Stimulated activated naive CD4-positive, alpha-beta T cell (primary cell): ENCODE data around the gene TM4SF20.

Experiments used
- DNase-seq, 6 experiments: peaks; one replicate each; lab custom pipeline; 2025; lab: John Stamatoyannopoulos, UW

TM4SF20 gene

DNA sequence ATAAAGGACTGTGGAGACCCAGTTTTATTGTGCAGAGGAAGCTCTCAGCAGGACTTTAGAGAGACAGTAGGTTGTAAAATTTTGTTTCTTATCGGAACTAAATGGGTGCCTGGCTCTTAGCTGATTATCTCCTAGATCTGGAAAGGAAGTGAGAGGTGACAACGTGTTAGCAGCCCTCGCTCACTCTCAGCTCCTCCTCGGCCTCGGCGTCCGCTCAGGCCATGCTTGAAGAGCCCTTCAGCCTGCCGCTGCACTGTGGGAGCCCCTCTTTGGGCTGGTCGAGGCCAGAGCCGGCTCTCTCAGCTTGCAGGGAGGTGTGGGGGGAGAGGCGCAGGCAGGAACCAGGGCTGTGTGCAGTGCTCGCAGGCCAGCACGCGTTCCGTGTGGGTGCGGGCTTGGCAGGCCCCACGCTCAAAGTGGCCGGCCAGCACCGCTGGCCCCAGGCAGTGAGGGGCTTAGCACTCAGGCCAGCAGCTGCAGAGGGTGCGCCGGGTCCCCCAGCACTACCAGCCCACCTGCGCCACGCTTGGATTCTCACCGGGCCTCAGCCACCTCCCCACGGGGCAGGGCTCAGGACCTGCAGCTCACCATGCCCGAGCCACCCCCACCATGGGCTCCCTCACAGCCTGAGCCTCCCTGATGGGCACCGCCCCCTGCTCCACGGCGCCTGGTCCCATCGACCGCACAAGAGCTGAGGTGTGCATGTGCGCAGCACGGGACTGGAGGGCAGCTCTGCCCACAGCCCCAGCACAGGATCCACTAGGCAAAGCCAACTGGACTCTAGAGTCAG is 58.6 kb downstream of the TM4SF20 start:
- no peak for DNase-seq

DNA sequence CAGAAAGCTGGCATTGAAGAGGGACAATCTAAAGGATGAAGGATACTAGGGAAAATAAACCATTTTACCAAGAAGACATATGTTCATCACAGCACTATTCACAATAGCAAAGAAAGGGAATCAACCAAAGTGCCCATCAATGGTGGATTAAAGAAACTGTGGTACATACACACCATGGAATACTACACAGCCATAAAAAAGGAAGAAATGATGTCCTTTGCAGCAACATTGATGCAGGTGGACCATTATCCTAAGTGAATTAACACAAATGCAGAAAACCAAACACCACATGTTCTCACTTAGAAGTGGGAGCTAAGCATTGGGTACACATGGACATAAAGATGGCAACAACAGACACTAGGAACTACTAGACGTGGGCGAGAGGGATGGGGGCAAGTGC is 61.3 kb downstream of the TM4SF20 start:
- no peak for DNase-seq

GRCh38 chr2:227313310-227313709 is 65.8 kb downstream of the TM4SF20 start:
- no peak for DNase-seq

DNA sequence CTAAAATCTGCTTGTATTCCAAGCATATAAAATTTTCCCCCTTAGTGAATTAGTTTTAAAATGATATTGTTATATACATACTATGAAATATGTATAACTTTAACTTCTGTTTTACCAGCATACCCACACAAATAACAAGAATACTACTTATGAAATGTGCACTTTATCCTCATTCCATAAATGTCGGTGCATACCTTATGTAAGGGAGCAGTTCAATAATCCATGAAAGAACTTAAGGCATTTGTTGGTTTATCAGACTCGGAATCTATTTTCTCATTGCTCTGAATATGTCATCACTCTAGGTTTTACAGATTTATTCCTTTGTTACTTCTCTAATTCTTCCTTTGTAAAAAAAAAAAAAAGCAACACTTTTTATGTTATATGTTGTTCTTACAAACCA is 66.5 kb downstream of the TM4SF20 start:
- DNase-seq: no peak
